ENCODE results near the gene MCC.
"Not testable (repeated sequence)": the region's sequence is repeated elsewhere in the genome, so short reads cannot be mapped to it uniquely, and the experiment has no call there.

Gene MCC

DNA sequence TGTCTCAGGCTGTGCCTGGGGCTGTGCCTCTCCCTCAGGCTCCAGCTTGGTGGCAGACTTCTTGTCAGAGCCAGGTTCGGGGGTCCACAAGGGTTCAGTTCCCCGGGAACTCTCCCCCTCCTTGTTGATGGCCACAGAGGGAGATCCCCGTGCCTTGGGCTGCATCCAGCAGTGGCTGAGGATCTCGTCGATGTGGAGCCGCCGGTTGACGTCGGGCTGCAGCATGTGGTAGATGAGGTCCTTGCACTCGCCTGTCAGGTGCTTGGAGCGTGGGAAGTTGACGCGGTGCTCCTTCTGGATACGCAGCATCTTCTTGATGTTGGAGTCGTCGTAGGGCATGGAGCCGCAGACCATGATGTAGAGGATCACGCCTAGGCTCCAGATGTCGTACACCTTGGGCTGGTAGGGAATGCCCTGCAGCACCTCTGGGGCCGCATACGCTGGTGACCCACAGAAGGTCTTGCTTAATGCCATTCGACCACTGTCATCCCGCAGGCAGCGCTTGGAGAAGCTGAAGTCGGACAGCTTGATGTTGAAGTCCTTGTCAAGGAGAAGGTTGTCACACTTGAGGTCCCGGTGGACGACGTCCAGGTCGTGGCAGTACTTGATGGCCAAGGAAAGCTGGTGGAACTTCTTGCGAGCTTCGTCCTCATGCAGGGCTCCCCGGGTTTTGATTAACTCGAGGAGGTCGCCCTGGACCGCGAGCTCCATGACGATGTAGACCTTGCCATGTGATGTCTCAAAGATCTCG lies 54.2 kb downstream of the MCC start:
- FAIRE-seq: no peak
- DNase-seq (ENCODE audit: insufficient read length, low spot score): no peak
- TF ChIP-seq TAF1 (IDR thresholded peaks at IDR 0.05; ENCODE audit: low read depth, low read length): no peak
- no peak for TF ChIP-seq POLR2A (IDR thresholded peaks at IDR 0.05; ENCODE audit: low read depth, low read length)
- no peak for TF ChIP-seq POU2F2 (IDR thresholded peaks at IDR 0.05; ENCODE audit: low read depth, low read length)

- DNase-seq (ENCODE audit: insufficient read length, low spot score) (no peak), FAIRE-seq (no peak)
- TF ChIP-seq SPI1 (IDR thresholded peaks at IDR 0.05; ENCODE audit: low read depth, low read length) (no peak), POU2F2 (IDR thresholded peaks at IDR 0.05; ENCODE audit: low read depth, low read length) (no peak), POLR2AphosphoS5 (IDR thresholded peaks at IDR 0.05; ENCODE audit: low read depth, low read length) (no peak), PAX5 (IDR thresholded peaks at IDR 0.05; ENCODE audit: insufficient read depth, low read length, severe bottlenecking) (no peak), TAF1 (IDR thresholded peaks at IDR 0.05; ENCODE audit: low read depth, low read length) (no peak), POLR2A (IDR thresholded peaks at IDR 0.05; ENCODE audit: low read depth, low read length) (no peak)
These were observed 55.2 kb downstream of the MCC start for GRCh38 chr5:113433071-113433470.

DNA sequence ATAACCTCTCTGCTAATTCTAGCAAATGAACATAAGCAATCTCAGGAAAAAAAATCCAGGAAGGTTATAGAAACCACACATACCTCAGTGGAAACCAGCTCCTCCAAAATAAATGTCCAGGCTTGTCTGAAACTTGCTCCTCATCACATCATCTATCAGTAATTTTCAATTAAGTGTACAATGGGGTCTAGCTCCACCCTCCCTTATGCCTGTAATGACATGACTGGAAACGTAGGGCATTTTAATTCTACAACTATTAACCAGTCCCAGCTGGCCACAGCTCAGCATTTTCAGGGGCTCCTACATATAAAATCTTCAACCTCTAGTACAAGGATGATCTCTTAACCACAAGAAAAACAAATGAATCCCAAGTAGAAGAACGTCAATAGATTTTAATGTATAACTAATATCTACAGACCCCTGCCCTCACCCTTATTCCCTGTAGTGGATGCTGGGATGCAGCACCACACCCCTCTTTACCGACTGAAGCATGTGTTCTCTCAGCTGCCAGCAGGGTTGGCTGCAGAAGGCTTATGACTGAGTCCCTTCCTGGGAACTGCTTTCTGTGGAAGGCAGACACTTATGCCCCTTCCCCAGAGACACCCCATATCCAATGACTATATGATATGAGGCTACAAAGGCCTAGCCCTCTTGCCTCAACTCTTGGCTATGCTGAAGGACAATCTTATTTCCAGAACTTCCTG lies 60.2 kb downstream of the MCC start:
- TF ChIP-seq PAX5 (IDR thresholded peaks at IDR 0.05; ENCODE audit: insufficient read depth, low read length, severe bottlenecking): no peak
- TF ChIP-seq TAF1 (IDR thresholded peaks at IDR 0.05; ENCODE audit: low read depth, low read length): no peak
- no peak for TF ChIP-seq POU2F2 (IDR thresholded peaks at IDR 0.05; ENCODE audit: low read depth, low read length)
- TF ChIP-seq SPI1 (IDR thresholded peaks at IDR 0.05; ENCODE audit: low read depth, low read length): no peak
- TF ChIP-seq POLR2AphosphoS5 (IDR thresholded peaks at IDR 0.05; ENCODE audit: low read depth, low read length): no peak
- TF ChIP-seq POLR2A (IDR thresholded peaks at IDR 0.05; ENCODE audit: low read depth, low read length): no peak
- FAIRE-seq (no peak), DNase-seq (ENCODE audit: insufficient read length, low spot score) (no peak)

DNA sequence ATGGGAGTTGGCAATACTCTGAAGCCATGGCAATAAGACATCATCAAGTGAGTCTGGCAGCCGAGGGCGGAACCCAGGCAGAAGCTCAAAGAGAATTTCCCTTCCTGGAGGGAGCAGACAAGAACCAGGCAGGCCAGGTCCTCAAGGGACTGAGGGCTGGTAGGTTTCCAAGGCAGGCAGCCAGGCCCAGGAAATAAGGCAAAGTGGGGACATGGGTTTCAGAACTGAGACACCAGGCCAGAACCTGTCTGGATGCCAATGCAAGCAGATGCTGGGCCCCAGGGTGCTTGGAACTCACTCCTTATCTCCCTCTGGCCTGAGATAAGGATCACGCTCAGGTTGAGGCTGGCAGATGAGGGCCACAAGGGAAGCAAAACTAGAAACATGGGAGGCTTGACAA lies 62.3 kb downstream of the MCC start:
- FAIRE-seq (no peak), DNase-seq (ENCODE audit: insufficient read length, low spot score) (no peak)
- TF ChIP-seq TAF1 (IDR thresholded peaks at IDR 0.05; ENCODE audit: low read depth, low read length): no peak
- TF ChIP-seq SPI1 (IDR thresholded peaks at IDR 0.05; ENCODE audit: low read depth, low read length): no peak
- TF ChIP-seq PAX5 (IDR thresholded peaks at IDR 0.05; ENCODE audit: insufficient read depth, low read length, severe bottlenecking): no peak
- no peak for TF ChIP-seq POLR2AphosphoS5 (IDR thresholded peaks at IDR 0.05; ENCODE audit: low read depth, low read length)
- no peak for TF ChIP-seq POLR2A (IDR thresholded peaks at IDR 0.05; ENCODE audit: low read depth, low read length)
- no peak for TF ChIP-seq POU2F2 (IDR thresholded peaks at IDR 0.05; ENCODE audit: low read depth, low read length)

- no peak for TF ChIP-seq POLR2A (IDR thresholded peaks at IDR 0.05; ENCODE audit: low read depth, low read length)
- no peak for TF ChIP-seq TAF1 (IDR thresholded peaks at IDR 0.05; ENCODE audit: low read depth, low read length)
- no peak for TF ChIP-seq PAX5 (IDR thresholded peaks at IDR 0.05; ENCODE audit: insufficient read depth, low read length, severe bottlenecking)
- TF ChIP-seq SPI1 (IDR thresholded peaks at IDR 0.05; ENCODE audit: low read depth, low read length): no peak
- TF ChIP-seq POLR2AphosphoS5 (IDR thresholded peaks at IDR 0.05; ENCODE audit: low read depth, low read length): no peak
- TF ChIP-seq POU2F2 (IDR thresholded peaks at IDR 0.05; ENCODE audit: low read depth, low read length): no peak
- no peak for FAIRE-seq
- no peak for DNase-seq (ENCODE audit: insufficient read length, low spot score)
These were observed 66.6 kb downstream of the MCC start for GRCh38 chr5:113421693-113422092.

DNA sequence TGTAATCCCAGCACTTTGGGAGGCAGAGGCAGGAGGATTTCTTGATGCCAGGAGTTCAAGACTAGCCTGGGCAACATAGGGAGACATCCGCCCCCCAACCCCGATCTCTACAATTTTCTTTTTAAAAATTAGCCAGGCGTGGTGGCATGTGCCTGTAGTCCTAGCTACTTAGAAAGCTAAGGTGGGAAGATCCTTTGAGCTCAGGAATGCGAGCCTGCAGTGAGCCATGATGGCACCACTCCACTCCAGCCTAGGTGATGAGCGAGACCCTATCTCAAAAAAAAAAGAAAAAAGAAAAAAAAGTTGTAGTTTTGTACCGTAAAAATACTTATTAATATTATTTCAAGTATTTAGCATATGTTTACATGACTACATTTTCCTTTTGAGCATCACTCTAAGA lies 82.7 kb downstream of the MCC start:
- TF ChIP-seq POLR2A (IDR thresholded peaks at IDR 0.05; ENCODE audit: low read depth, low read length): no peak
- TF ChIP-seq POLR2AphosphoS5 (IDR thresholded peaks at IDR 0.05; ENCODE audit: low read depth, low read length): no peak
- no peak for TF ChIP-seq POU2F2 (IDR thresholded peaks at IDR 0.05; ENCODE audit: low read depth, low read length)
- no peak for TF ChIP-seq SPI1 (IDR thresholded peaks at IDR 0.05; ENCODE audit: low read depth, low read length)
- no peak for TF ChIP-seq PAX5 (IDR thresholded peaks at IDR 0.05; ENCODE audit: insufficient read depth, low read length, severe bottlenecking)
- no peak for FAIRE-seq
- DNase-seq (ENCODE audit: insufficient read length, low spot score): no peak

GRCh38 chr5:113404269-113404668 lies 84.0 kb downstream of the MCC start:
- DNase-seq (ENCODE audit: insufficient read length, low spot score) (no peak), FAIRE-seq (no peak)
- TF ChIP-seq SPI1 (IDR thresholded peaks at IDR 0.05; ENCODE audit: low read depth, low read length): no peak
- TF ChIP-seq PAX5 (IDR thresholded peaks at IDR 0.05; ENCODE audit: insufficient read depth, low read length, severe bottlenecking): no peak
- no peak for TF ChIP-seq POLR2A (IDR thresholded peaks at IDR 0.05; ENCODE audit: low read depth, low read length)
- TF ChIP-seq POU2F2 (IDR thresholded peaks at IDR 0.05; ENCODE audit: low read depth, low read length): no peak
- TF ChIP-seq TAF1 (IDR thresholded peaks at IDR 0.05; ENCODE audit: low read depth, low read length): no peak
- no peak for TF ChIP-seq POLR2AphosphoS5 (IDR thresholded peaks at IDR 0.05; ENCODE audit: low read depth, low read length)

DNA sequence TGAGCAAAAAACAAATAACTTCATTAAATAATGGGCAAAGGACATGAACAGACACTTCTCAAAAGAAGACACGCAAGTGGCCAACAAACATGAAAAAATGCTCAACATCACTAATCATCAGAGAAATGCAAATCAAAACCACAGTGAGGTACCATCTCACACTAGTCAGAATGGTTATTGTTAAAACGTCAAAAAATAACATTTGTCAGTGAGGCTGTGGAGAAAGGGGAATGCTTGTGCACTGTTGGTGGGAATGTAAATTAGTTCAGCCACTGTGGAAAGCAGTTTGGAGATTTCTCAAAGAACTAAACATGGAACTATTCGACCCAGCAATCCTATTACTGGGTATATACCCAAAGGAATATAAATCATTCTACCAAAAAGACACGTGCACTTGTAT lies 90.3 kb downstream of the MCC start:
- not testable (repeated sequence) for FAIRE-seq; DNase-seq (ENCODE audit: insufficient read length, low spot score)

DNA sequence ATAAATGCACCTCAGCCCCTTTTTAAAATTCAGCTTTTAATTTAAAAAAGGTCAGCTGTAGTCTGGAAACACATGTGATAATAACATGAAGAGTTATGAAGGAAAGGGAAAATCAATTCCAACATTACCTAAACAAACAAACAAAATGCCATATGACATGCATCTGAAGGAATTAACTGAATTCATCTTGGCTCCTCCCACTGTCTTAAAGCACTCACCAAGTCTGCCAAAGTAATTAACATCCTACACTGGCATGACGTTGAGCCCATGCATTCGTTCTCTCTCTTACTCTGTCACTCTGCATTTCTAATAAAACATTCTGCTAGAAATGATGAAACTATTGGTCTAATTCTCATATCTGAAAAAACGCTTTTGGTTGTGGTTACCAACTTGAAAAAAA lies 91.2 kb downstream of the MCC start:
- DNase-seq (ENCODE audit: insufficient read length, low spot score) (no peak), FAIRE-seq (no peak)
- TF ChIP-seq SPI1 (IDR thresholded peaks at IDR 0.05; ENCODE audit: low read depth, low read length) (no peak), POLR2A (IDR thresholded peaks at IDR 0.05; ENCODE audit: low read depth, low read length) (no peak), POLR2AphosphoS5 (IDR thresholded peaks at IDR 0.05; ENCODE audit: low read depth, low read length) (no peak), TAF1 (IDR thresholded peaks at IDR 0.05; ENCODE audit: low read depth, low read length) (no peak), PAX5 (IDR thresholded peaks at IDR 0.05; ENCODE audit: insufficient read depth, low read length, severe bottlenecking) (no peak), POU2F2 (IDR thresholded peaks at IDR 0.05; ENCODE audit: low read depth, low read length) (no peak)

DNA sequence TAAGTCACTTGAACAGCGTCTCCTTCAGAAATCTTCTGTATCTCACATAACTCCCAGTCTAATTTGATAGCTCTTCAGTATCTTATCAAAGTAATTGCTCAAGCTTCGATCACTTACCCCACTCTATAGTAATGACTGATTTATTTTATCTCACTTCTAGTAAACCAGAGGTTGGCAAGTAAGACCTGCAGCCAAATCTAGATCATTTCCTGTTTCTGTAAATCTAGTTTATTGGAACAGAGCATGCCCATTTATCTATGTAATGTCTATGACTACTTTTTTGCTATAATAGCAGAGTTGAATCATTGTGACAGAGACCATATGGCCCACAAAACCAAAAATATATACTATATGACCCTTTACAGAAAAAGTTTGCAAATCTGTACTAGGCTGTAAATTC lies 93.6 kb downstream of the MCC start:
- no peak for FAIRE-seq

More for the DNA sequence above, 93.6 kb downstream of the MCC start:
- TF ChIP-seq POU2F2 (IDR thresholded peaks at IDR 0.05; ENCODE audit: low read depth, low read length) (no peak), POLR2AphosphoS5 (IDR thresholded peaks at IDR 0.05; ENCODE audit: low read depth, low read length) (no peak), POLR2A (IDR thresholded peaks at IDR 0.05; ENCODE audit: low read depth, low read length) (no peak), PAX5 (IDR thresholded peaks at IDR 0.05; ENCODE audit: insufficient read depth, low read length, severe bottlenecking) (no peak), SPI1 (IDR thresholded peaks at IDR 0.05; ENCODE audit: low read depth, low read length) (no peak), TAF1 (IDR thresholded peaks at IDR 0.05; ENCODE audit: low read depth, low read length) (no peak)
- no peak for DNase-seq (ENCODE audit: insufficient read length, low spot score)

Measured in GM12891 (cell line).